CD4-positive, alpha-beta T cell treated with Interleukin-4 for 1 hour (primary cell): Measurements from ENCODE around the gene HHATL.
"Not testable (repeated sequence)": the region's sequence is repeated elsewhere in the genome, so short reads cannot be mapped to it uniquely, and the experiment has no call there.

Experiments used
- DNase-seq, 2 donors: peaks; one replicate each; pipeline ENCODE4 v3.0.0-alpha.2; 2020 to 2022

The HHATL gene

DNA sequence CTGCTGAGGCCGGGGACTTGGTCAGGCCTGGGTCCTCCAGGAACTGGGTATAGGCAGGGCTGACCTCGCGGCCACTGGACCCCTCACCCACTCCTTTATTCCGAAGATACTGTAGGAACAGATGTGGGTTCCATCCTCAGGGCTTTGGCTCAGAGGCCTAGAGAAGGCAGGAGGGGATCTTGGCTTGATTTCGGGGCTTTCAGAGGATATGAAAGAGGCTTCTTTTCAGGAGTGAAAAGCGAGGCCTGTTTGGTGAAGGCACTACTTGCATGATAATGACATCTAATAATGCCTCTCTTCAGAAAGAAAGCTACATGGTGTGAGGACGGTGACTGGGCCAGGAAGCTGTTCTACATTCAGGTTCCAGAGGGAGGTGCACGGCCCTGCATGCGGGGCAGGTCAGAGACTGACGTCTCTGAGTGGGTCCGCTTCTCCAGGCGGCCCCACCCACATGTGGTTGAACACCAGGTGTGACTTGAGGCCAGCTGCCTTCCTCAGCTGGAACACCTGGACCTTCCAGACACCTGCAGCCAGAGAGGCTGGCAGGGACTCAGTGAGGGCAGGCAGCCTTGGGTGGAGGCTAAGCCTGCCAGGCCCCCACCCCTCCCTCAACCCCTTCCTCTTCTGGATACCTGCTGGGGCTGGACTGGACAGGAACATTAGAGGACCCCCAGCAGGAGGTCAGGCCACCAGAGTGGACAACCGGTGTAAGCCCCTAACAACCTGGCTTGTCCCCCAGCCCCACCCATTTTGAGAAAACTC is 31.1 kb upstream of the HHATL start:
- DNase-seq = no peak

GRCh38 chr3:42732829-42733459 is 30.3 kb upstream of the HHATL start:
- DNase-seq = no peak

- no peak for DNase-seq
Measured at GRCh38 chr3:42732196-42732828, 29.7 kb upstream of the HHATL start.

DNA sequence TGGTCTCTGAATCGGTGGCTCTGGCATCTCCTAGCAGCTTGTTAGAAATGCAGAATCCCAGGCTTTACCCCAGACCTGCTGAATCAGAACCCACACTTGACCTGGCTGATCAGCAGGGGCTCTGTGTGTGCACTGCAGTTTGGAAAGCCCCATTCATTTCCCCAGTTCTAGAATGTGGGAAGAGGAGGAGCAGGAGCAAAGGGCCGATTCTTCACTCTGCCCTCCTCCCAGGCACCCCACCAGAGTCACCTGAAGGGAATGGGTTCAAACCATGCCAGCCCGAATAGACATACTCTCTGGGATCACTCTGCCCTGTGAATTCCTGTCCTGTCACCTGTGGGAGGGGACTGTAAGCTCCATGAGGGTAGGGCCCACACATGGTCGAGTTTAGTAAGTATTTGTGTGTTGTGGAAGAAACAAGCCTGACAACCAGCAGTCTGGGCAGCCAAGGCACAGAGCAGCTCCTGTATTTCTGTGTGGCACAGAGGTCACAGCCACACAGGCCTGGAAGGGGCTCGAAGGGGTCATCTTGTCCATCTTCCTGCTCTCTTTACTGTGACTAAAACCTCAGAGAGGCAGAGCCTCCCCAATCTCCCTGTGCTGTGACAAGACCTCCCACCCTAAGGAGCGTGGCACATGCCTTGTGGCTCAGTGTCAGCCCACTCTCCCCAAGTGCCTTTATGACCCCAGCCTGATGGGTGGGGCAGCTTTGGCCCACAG is 29.0 kb upstream of the HHATL start:
- DNase-seq = no peak

DNA sequence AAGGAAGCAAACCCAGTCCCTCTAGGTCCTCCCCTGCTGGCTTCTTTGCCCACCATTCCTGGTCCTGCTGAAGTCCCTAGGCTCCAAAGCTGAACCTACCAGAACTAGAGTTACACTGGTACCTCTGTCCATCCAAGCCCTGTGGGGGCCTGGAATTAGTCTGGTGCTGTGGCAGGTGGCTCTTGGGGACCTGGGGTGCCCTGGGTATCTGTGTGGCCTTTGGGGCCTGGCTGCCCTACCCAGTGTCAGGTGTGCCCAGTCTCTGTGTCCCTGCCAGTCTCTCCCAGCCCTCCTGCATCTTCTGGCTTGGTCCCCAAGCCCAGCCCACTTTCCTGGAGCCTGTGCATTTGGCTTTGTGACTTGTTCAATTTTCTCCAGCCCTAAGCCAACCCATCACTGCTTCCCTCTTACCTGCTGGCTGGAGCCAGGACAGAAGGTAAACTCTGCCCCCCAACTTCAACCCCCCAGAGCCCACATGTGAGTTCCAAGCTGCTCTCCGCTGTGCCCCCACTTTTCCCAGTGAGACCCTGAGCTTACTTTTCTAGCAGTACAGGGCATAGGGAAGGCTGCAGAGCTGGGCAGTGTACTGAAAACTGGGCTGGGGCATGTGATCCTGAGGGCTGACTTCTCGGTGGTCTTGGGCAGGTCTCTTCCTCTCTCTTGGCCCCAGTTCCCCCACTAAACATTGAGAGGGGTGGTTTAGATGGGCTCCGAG is 28.3 kb upstream of the HHATL start:
- no peak for DNase-seq

DNA sequence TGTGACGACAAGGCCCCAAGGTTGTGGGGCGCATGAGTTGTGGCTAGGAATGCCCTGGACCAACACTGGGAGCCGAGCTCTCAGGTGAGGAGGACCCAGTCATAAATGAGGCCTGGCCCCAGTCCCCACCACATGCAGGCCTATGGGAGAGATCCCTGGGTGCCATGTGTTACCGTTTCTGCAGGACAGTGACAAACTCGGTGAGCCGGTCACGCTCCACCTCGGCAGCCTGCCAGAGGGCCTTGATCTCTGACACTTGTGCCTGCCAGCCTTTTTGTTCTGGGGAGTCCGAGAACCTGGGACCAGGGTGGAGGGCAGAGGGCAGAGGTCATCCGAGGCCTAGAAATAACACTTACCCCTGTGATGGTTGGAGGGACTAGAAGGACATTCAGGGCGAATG is 27.7 kb upstream of the HHATL start:
- no peak for DNase-seq

DNA sequence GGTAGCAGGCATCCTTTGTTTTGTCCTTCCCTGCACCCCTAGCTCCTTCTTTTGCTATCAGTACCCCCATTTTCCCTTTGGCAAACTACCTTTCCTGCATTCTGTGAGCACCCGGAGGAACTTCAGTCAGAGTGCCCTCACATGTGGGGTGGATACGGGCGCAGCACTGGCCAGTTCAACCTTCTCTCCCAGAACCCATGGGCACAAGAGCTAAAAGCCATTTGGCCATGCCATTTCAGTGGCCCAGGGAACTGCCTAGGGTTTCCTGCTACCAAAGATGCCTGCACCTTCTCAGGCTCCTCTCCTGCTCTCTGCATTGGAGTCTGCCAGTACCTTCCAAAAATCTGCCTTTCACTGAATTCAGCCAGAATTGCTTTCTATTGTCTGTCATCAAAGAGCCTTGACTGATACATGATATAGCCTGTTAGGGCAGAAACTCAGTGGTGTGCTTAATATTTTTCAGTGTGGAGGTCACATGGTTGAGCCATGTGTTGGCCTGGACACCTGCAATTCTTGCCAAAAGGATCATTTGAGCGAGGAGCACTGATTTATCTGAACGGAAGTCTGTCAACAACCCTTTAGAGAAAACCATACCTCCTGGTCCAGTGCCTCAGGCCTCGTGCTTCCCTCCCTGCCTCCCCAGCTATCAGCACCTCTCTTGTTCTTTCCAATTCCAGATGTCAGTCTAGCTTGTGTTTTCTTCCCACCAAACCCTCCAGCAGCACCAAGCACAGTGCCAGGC is 27.0 kb upstream of the HHATL start:
- no peak for DNase-seq

GRCh38 chr3:42728668-42729364 is 26.2 kb upstream of the HHATL start:
- no peak for DNase-seq

DNA sequence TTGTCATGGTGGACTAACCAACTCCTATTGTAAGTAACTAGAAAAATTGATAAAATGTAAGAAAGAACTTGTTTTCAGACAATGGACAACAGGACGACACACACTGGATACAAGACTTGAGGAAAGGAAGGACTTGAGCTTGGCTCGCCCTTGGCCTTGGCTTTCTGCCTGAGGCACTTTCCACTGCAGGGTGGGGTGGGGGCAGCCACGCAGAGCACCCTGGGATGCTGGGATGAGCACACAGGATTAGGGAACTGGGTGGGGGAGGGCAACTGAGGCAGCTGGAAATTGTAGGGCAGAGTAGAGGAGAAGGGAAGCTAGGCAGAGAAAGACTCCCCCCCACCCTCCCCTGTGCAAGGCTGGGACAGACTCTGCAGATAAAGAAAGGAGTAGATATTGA is 25.5 kb upstream of the HHATL start:
- DNase-seq = no peak

GRCh38 chr3:42725454-42725853 is 22.9 kb upstream of the HHATL start:
- no peak for DNase-seq

- no peak for DNase-seq
Measured at GRCh38 chr3:42723219-42723618, 20.6 kb upstream of the HHATL start.

DNA sequence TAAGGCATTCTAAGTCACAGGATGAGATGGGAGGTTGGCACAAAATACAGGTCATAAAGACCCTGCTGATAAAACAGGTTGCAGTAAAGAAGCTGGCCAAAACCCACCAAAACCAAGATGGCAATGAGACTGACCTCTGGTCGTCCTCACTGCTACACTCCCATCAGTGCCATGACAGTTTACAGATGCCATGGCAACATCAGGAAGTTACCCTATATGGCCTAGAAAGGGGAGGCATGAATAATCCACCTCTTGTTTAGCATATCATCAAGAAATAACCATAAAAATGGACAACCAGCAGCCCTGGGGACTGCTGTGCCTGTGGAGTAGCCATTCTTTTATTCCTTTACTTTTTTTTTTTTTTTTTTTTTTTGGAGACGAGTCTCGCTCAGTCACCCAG is 19.8 kb upstream of the HHATL start:
- not testable (repeated sequence) for DNase-seq

DNA sequence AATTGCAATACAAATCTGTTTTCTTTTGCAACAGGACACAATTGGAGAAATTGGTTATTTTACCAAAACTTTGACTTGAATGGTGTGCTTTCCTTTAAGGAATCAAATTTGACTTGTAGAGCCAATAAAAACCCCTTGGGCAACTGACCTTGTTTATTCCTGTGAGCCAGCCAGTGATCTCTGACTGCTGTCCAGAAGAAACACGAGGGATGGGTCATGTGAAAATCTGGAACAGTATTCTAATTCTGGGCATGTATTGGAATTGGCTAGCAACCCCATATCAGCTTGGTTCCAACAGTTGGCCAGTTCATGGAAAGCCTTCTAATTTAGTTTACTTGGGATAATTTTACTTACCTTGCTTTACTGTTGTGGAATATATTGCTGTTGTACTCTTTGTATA is 19.1 kb upstream of the HHATL start:
- no peak for DNase-seq

DNA sequence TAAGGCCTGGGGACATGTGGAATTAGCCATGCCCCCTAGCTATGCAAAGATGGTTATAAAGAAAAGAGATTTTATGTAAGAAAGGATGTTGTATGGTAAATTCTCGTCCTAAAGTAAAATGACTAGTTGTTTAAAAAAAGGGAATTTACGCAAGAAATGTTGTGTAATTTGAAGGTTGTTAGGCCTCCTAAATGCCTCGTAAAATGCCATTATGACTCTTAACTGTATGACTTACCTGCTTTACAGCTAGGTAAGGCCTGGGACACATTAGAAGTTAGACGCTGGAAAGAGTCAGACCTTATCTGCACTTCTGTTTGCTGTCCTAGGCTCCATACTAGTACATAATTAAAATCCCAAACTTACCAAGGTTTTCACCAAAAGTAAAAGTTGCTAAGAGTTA is 17.5 kb upstream of the HHATL start:
- no peak for DNase-seq

DNA sequence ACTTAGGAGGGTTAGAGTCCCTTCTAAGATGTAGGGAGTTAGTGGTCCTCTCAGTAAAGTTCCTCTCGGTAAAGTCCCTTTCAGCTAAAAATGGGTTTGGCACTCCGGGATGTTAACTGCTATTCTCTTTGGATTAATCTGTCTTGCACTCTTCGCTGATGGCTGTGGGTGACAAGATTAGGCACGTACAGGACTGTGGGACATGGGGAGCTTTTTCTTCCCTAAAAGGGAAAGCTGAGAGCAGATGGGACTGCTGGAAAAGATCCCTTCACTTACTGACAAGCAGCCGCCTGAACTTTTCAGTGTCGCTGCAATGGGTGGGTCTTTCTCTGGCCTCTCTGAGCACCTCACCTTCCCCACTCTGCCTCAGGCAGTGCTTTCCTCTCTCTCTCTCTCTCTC is 16.4 kb upstream of the HHATL start:
- no peak for DNase-seq

- no peak for DNase-seq
Measured at GRCh38 chr3:42718338-42718737, 15.7 kb upstream of the HHATL start.

DNA sequence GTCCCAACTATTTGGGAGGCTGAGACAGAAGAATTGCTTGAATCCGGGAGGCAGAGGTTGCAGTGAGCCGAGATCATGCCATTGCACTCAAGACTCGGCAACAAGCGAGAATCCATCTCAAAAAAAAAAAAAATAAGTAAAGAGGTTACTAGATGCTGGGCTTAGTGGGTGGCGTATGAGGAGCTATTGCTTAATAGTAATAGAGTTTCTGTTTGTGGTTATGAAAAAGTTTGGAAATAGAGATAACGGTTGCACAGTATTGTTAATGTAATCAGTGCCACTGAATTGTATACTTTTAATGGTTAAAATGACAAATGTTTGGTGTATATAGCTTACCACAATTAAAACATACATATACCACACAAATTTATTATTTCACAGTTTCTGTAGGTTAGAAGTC is 14.7 kb upstream of the HHATL start:
- DNase-seq = no peak

DNA sequence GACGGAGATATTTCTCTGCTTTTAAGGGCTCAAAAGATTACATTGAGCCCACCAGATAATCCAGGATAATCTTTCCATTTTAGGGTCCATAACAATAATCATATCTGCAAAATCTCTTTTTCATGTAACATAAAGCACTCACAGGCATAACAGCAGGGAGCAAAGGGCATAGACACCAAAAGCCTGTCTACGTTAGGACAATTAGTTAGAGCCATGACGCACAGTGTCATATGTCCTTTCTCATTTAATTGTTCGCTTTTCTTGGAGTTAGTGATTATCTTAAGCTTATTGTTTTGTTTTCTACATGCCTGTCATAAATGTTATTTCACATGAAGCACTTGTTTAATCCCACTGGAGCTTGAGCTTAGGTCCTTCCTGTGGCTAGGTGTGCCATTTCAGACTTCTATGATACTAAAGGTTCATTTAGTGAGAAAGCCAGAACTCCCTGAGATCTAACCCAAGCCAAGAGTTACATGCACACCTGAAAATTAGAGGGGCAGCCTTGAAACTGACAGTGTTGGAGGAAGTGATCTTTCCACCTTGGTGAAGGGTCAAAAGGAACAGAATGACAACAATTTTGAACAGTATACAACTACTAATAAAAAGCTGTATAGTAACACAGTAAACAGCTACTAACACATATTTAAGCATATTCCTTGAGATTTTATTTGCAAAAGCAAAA is 11.7 kb upstream of the HHATL start:
- DNase-seq = no peak

DNA sequence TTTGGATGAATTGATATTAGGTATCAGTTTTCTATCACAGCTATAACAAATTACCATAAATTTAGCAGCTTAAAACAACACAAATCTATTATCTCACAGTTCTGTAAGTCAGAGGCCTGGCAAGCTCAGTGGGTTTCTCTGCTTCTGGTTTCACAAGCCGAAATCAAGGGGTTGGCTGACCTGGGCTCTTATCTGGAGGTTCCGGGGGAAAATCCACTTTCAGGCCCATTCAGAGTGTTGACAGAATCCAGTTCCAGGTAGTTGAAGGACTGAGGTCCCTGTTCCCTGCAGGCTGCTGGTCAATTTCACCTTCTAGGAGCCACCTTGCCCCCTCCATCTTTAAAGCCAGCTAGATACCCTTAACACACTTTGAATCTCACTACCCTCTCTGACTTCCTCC is 11.1 kb upstream of the HHATL start:
- DNase-seq = no peak

- no peak for DNase-seq
Measured at GRCh38 chr3:42712688-42713372, 10.2 kb upstream of the HHATL start.

DNA sequence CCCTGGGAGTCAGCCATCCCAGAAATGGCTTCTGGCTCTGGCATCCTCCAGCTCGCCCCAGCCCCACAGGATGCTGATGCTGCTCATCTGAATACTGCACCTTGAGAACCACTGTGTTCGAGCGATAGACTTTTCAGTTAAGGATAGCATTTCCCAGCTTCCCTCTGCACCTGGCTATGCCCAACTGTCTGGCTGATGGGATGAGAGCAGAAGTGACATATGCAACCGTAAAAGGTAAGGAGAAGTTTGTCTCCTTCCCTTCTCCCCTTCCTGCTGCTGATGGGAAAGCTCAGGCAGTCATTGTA is 9.7 kb upstream of the HHATL start:
- DNase-seq = no peak
